Hypothalamus (tissue), 51 donors: ENCODE data around the gene SFT2D1.
"Not testable (repeated sequence)": the region's sequence is repeated elsewhere in the genome, so short reads cannot be mapped to it uniquely, and the experiment has no call there.

Source experiments
- DNase-seq, 51 donors: peaks; one replicate each; lab custom pipeline; 2025; lab: John Stamatoyannopoulos, UW

SFT2D1 gene

GRCh38 chr6:166365221-166365620, 22.9 kb upstream of the SFT2D1 start:
- DNase-seq: peak in 3 of 51 donors; percentile 3 to 27 (median 6)

- peak in 3 of 51 donors; percentile 3 to 20 (median 11) for DNase-seq
Observed at GRCh38 chr6:166364456-166364855, 22.1 kb upstream of the SFT2D1 start.

- DNase-seq: not testable (repeated sequence)
Observed at GRCh38 chr6:166362427-166362826, 20.1 kb upstream of the SFT2D1 start.

GRCh38 chr6:166361077-166361429, 18.7 kb upstream of the SFT2D1 start:
- no peak for DNase-seq

- DNase-seq: no peak
Observed at GRCh38 chr6:166360243-166361076, 18.1 kb upstream of the SFT2D1 start.

GRCh38 chr6:166355552-166355951, 13.2 kb upstream of the SFT2D1 start:
- DNase-seq: no peak

GRCh38 chr6:166354965-166355364, 12.6 kb upstream of the SFT2D1 start:
- no peak for DNase-seq

GRCh38 chr6:166354143-166354542, 11.8 kb upstream of the SFT2D1 start:
- no peak for DNase-seq

GRCh38 chr6:166353507-166353906, 11.2 kb upstream of the SFT2D1 start:
- no peak for DNase-seq

GRCh38 chr6:166352923-166353322, 10.6 kb upstream of the SFT2D1 start:
- no peak for DNase-seq

GRCh38 chr6:166351715-166352285, 9.5 kb upstream of the SFT2D1 start:
- DNase-seq: peak in 10 of 51 donors; percentile 6 to 43 (median 15)

- DNase-seq: no peak
Observed at GRCh38 chr6:166348305-166348949, 6.1 kb upstream of the SFT2D1 start.

GRCh38 chr6:166346965-166347364, 4.6 kb upstream of the SFT2D1 start:
- DNase-seq: no peak

- no peak for DNase-seq
Observed at GRCh38 chr6:166346449-166346848, 4.1 kb upstream of the SFT2D1 start.

- not testable (repeated sequence) for DNase-seq
Observed at GRCh38 chr6:166345672-166346071, 3.3 kb upstream of the SFT2D1 start.

GRCh38 chr6:166344921-166345320, 2.6 kb upstream of the SFT2D1 start:
- DNase-seq: not testable (repeated sequence)

GRCh38 chr6:166344240-166344639, 1.9 kb upstream of the SFT2D1 start:
- DNase-seq: no peak

- no peak for DNase-seq
Observed at GRCh38 chr6:166343150-166343487, 774 bp upstream of the SFT2D1 start.

GRCh38 chr6:166341977-166342348, 382 bp downstream of the SFT2D1 start:
- no peak for DNase-seq

- no peak for DNase-seq
Observed at GRCh38 chr6:166341464-166341863, 881 bp downstream of the SFT2D1 start.

GRCh38 chr6:166338854-166339253, 3.5 kb downstream of the SFT2D1 start:
- no peak for DNase-seq

- no peak for DNase-seq
Observed at GRCh38 chr6:166336847-166337246, 5.5 kb downstream of the SFT2D1 start.
